H1 (cell line): ENCODE data around the gene GLO1. TPM values are rescaled to one million over a fixed set of nuclear protein-coding genes. Genes with fewer than 3 reads are reported as not detected.

ENCODE experiments used
- BCL11A ChIP-seq, 2 experiments: IDR thresholded peaks; one replicate each; pipeline ENCODE4 v1.6.1; 2011; ENCODE audit warnings: low read depth in 2 of 2, low read length in 2 of 2, mild to moderate bottlenecking in 2 of 2
- CHD7 ChIP-seq: fragments of 300-600 bp; sonication (generic); IDR thresholded peaks from 2 replicates; pipeline ENCODE4 v1.7.1; 2012; ENCODE audit warnings: low read length, moderate library complexity, mild to moderate bottlenecking, inconsistent platforms; ENCODE audit not compliant: insufficient replicate concordance
- CTBP2 ChIP-seq: IDR thresholded peaks from 2 replicates; pipeline ENCODE4 v1.7.0; 2011; ENCODE audit warnings: borderline replicate concordance, mild to moderate bottlenecking, moderate library complexity, mixed read lengths, low read length; ENCODE audit not compliant: insufficient read depth, insufficient read length
- MAFK ChIP-seq: IDR thresholded peaks from 2 replicates; pipeline ENCODE4 v1.6.1; 2012; ENCODE audit warnings: low read depth, mild to moderate bottlenecking, improper control_type of control experiment, low read length
- USF2 ChIP-seq: IDR thresholded peaks from 2 replicates; pipeline ENCODE4 v1.6.1; 2011; ENCODE audit warnings: low read length, improper control_type of control experiment
- polyA plus RNA-seq, 7 experiments: library from polyadenylated mRNA; depleted of rRNA in 3 of 7; stranded (reverse) in 5 of 7; unstranded in 2 of 7; fragments of >200 nt in 5 of 7; fragments of 200-250 nt in 2 of 7; gene quantifications; 1 replicate in 5 of 7; 2 replicates in 1 of 7; 4 replicates in 1 of 7; pipeline versions ENCODE4 v1.2.1 to v1.2.3, GENCODE V29; 2011 to 2013; ENCODE audit warnings: missing spikeins in 2 of 7, mixed read lengths in 2 of 7
- total RNA-seq: library from RNA; stranded (reverse); fragmentation: NEBNext Ultra II Directional; extraction: Animal tissue kit (Norgen Biotek cat#: 25700); gene quantifications from 2 replicates; pipeline ENCODE4 v1.2.1, GENCODE V29; 2021

The GLO1 gene
- total and polyA plus RNA-seq, 2 of the 8 experiments (the other 6 are each of a cell fraction or from before 2014, with no cell fraction given) = 104 to 170 TPM

- TF ChIP-seq USF2 (no peak), CTBP2 (no peak), CHD7 (no peak), MAFK (no peak), BCL11A (IDR thresholded peaks at IDR 0.05; ENCODE audit: low read depth in 2 of 2, low read length in 2 of 2) (no peak)
These were observed 24.7 kb downstream of the GLO1 start (continued) for GRCh38 chr6:38678178-38678760.
